ENCODE results near the gene KLHL7. TPM values are rescaled to one million over a fixed set of nuclear protein-coding genes. Genes with fewer than 3 reads are reported as not detected.
"Not testable (repeated sequence)": the region's sequence is repeated elsewhere in the genome, so short reads cannot be mapped to it uniquely, and the experiment has no call there.

The KLHL7 gene
- total RNA-seq, 1 experiment from 2014 or later = 60.7 TPM

DNA sequence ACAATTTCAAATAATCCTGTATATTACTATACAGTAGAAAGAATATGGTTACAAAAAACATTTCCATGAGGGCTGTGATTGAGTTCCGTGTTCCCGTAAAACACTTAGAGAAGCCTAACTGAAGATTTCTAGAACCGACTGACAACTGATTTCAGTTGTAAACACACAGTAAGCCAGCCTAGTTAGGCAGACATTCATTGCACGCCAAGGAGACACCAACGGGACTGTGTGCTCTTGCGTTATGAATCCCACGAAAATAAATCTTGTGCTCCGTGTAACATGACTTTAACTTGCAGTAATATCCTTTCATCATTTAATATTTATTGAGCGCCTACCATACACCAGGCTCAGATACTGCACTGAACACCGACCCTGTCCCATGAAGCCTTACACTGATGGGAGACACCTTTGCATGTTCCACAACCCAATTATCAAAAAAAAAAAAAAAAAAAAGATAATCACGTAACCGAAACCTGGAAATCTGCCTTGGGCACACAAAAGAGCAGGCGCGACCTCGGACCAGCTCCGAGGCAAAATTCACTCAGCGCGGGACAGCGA, 420 bp upstream of the KLHL7 start:
- DNase-seq (ENCODE audit: low read depth, low spot score) = peak; percentile 21
- in situ Hi-C loops (cut with HindIII; ENCODE audit: low pct_unique_long_range_greater_than_20kb, low sequenced_read_pairs) = no loop called here

DNA sequence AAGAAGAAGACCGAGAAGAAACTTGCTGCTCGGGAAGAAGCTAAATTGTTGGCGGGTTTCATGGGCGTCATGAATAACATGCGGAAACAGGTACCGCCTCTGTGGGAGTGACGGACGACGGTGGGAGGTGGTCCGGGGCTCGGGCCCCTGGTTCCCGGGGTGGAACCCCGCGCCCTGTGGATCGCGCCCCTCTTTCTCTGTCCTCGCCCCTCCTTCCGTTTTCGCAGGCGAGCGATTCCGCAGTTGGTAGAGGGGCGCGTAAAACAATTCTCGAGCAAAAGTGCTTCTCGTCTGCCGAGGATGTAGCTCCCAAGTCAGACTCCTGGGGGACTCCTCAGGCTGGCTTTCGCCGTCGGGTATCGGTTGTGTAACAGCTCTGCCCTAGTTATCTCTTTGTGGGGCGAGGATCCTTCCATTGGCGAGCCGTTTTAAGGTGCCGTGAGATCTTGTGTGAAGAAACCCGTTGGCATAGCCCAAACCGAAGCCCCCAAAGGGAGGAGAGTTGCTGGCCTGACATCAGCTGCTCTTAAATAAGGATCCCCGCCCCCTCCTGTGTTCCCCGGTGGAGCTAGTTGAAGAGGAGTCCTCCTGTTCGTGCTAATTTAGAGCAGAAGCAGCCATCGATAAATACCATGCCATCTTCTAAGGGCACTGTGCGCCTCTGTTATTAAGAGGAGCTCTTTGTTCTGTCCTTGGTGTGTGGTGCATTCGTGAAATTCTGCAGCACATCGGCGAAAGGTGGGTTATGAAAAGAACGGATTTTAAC, 655 bp downstream of the KLHL7 start:
- in situ Hi-C loops (cut with HindIII; ENCODE audit: low pct_unique_long_range_greater_than_20kb, low sequenced_read_pairs) = no loop called here

DNA sequence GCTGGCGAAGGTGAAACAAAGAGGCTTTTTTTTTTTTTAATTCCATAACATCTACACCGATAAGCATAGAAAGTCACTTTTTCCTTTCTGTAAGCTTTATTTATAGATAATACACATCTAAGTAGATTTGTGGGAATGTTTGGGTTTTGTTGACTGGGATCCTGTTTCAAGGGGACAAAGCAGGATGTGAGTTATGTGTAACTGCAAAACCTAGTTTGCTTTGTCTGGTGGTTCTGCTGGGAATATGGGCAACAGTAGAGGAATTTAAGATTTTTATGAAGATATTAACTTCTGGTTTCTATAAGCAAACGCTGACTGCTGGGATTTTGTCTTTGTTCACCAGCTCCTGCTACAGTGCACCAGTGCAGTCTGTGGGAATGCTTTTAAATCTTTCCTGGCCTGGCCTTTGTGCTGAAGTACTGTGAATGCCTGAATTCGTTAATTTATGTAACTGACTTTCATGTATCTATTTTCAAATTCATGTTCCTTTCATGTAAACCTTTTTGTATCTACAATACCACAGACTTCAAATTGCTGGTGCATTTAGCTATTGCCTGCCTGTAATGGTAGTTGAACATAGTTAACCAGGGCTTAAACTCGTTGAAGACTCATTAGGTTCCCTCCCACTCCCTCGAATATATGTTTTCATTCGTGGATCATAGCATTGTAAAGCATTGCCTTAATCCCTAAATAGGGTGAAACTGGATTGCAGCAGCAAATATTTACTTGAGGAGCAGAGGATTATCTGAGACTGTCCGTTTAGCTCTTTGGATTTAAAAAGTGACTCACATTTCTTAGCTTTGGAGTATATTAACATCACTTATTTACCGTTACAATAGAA, 1.5 kb downstream of the KLHL7 start:
- no peak for DNase-seq (ENCODE audit: low read depth, low spot score)
- in situ Hi-C loops (cut with HindIII; ENCODE audit: low pct_unique_long_range_greater_than_20kb, low sequenced_read_pairs) = no loop called here

More for the DNA sequence above, 655 bp downstream of the KLHL7 start:
- DNase-seq (ENCODE audit: low read depth, low spot score) = peak; percentile 57

DNA sequence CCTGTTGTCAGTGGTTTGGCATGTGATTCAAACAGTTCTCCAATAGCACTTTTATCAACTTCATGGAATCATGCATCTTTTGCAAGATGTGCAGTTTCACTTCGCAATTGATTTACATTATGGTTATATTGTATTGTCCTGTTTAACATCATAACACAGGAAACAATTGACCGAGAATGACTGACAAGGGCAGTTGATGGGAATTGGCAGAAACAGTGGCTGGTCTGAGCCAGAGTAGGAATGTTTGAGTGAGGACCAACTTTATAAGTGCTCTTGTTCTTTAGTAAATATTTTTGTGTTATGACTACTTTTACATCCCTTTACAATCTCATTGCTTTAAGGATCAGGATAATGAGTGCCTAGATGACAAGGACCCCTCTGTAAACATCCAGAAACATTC, 2.2 kb downstream of the KLHL7 start:
- in situ Hi-C loops (cut with HindIII; ENCODE audit: low pct_unique_long_range_greater_than_20kb, low sequenced_read_pairs) = no loop called here
- DNase-seq (ENCODE audit: low read depth, low spot score) = no peak

DNA sequence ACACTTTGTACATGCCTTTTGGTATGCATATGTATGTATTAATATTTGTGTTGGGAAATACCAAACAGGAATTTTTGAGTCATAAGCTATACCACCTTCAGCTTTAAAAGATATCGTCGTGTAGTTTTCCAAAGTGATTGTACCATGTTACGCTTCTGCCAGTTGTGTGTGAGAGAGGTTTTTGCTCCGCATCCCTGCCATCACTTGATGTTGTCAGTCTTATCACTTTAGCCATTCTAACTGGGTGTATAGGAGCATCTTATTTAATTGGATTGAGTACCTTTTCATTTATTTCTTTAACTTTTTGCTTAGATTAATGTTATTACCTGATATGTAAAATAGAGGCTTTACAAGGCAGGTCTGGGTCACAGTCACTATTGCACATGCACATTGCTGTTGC, 3.4 kb downstream of the KLHL7 start:
- in situ Hi-C loops (cut with HindIII; ENCODE audit: low pct_unique_long_range_greater_than_20kb, low sequenced_read_pairs) = no loop called here
- DNase-seq (ENCODE audit: low read depth, low spot score) = no peak

DNA sequence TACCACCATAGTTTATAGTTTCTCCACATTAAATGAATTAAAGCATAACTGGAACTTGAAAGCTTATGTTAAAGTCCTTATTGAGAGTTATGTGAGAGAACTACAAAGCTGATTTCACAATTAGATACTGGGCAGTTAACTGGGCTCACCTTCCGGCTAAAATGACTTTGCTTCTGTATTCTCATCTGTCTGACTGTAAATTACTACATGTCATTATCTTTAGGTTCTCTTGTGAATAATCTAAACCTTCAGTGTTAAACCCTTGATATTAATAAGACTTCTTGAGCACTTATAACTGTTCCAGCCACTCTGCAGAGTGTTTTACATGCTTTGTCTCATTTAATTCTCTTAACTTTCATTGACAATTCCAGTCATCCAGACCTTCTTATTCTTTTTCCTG, 3.9 kb downstream of the KLHL7 start:
- DNase-seq (ENCODE audit: low read depth, low spot score) = no peak
- in situ Hi-C loops (cut with HindIII; ENCODE audit: low pct_unique_long_range_greater_than_20kb, low sequenced_read_pairs) = no loop called here

DNA sequence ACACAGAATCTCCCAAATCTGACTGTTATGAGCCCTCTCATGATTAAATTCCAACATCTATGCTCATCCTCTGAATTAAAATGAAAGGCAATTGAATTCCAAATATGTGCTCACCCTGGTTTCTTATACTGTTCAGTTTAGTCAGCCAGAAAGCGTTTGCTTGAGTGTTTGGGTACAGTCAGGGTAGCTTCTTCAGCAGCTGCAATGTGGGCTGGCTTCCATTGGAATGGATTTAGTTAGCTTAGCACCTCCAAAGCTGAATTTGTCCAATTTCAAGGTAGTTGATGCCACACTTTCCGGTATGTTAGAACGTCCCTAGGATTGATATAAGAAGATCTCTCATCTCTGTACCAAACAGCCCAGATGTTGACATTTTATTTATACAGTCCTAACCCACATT, 9.3 kb downstream of the KLHL7 start:
- in situ Hi-C loops (cut with HindIII; ENCODE audit: low pct_unique_long_range_greater_than_20kb, low sequenced_read_pairs) = no loop called here

DNA sequence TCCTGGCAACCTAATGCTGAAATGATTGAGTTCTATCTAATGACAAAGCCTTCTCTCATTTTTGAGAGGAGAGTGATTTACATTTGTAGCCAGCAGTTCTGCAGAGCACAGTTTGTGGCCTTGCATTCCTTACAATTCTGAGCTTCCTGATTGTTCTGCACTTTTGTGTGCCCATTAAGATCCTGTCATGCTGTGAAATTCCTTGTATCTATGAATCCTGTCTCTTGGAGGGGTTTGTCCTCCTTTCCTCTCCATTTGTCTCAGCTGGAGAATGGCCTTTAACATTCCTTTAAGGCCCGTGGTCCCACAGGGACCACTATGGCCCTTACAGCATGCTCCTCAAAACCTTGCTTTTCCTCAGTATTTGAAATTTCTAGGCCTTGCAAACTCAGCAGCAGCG, 10.4 kb downstream of the KLHL7 start:
- no peak for DNase-seq (ENCODE audit: low read depth, low spot score)
- in situ Hi-C loops (cut with HindIII; ENCODE audit: low pct_unique_long_range_greater_than_20kb, low sequenced_read_pairs) = no loop called here

More for the DNA sequence above, 9.3 kb downstream of the KLHL7 start:
- no peak for DNase-seq (ENCODE audit: low read depth, low spot score)

DNA sequence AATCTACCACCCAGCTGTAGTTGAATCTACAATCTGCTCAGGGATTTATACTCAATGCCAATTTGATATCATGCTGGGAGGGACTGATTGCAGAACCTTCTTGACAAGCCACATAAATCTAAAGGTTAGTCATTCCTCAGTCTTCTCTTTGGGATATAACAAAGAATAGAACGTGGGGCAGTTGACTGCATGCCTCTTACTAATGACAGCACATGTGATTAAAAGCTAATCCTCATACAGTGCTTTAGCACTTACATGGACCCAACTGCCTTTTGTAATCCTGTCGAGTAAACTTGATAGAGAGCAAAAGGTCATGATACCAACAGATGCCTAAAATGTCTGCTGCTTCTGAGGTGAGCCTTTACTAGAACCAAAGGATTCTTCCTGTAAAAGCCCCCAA, 12.3 kb downstream of the KLHL7 start:
- in situ Hi-C loops (cut with HindIII; ENCODE audit: low pct_unique_long_range_greater_than_20kb, low sequenced_read_pairs) = no loop called here
- DNase-seq (ENCODE audit: low read depth, low spot score) = no peak

DNA sequence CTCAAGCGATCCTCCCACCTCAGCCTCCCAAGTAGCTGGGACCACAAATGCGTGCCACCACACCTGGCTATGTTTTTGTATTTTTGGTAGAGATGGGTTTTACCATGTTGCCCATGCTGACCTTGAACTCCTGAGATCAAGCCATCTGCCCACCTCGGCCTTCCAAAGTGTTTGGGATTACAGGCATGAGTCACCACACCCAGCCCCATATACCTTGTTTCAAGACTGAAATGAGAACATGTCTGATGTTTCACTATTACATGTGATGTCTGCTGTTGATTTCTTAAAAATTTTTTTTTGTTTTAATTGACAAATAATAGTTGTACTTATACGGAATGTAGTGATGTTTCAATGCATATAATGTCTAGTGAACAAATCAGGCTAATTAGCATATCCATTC, 14.5 kb downstream of the KLHL7 start:
- in situ Hi-C loops (cut with HindIII; ENCODE audit: low pct_unique_long_range_greater_than_20kb, low sequenced_read_pairs) = no loop called here
- no peak for DNase-seq (ENCODE audit: low read depth, low spot score)

DNA sequence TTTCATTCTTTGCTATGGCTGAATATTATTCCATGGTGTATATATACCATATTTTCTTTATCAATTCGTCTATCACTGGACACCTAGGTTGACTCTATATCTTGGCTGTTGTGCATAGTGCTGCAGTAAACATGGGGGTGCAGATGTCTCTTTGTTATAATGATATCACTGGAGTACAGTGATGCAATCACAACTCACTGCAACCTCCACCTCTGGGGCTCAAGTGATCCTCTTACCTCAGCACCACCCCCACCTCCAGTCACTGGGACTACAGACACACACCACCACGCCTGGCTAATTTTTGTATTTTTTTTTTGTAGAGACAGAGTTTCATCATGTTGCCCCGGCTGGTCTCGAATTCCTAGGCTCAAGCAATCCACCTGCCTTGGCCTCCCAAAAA, 15.6 kb downstream of the KLHL7 start:
- in situ Hi-C loops (cut with HindIII; ENCODE audit: low pct_unique_long_range_greater_than_20kb, low sequenced_read_pairs) = no loop called here
- DNase-seq (ENCODE audit: low read depth, low spot score) = no peak

DNA sequence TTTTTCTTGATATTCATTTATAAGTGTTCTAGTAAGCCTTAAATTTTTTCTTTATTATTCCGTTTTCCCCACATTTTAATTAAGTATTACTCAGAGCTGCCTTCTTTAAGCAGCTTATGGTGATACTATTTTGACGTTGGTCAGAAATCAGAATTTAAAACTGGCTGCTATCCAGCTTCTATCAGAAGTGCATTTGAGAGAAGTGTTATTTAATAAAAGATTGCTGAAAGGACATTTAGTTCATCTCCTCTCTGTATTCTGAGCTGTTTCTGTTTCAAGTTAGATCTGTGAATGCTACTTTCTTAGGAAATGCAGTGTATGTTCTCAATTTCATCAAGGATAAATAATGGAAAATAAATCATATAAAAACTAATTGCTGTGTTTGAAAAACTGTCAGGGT, 17.4 kb downstream of the KLHL7 start:
- no peak for DNase-seq (ENCODE audit: low read depth, low spot score)
- in situ Hi-C loops (cut with HindIII; ENCODE audit: low pct_unique_long_range_greater_than_20kb, low sequenced_read_pairs) = no loop called here

DNA sequence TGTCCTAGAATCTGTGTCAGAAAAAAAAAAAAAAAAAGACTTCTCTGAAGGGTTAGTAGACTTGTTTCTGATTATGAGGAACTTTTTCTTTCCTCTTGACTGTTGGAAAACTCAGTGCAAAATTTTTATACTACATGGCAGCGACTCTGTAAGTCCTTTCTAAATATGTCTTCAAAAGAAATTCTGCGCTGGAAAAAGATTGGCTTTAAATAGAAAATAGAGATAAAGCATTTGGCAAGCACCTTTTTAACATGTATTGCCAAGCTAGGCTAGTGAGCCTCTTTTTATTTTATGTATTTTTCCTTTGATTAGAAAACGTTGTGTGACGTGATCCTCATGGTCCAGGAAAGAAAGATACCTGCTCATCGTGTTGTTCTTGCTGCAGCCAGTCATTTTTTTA, 17.9 kb downstream of the KLHL7 start:
- DNase-seq (ENCODE audit: low read depth, low spot score) = no peak
- in situ Hi-C loops (cut with HindIII; ENCODE audit: low pct_unique_long_range_greater_than_20kb, low sequenced_read_pairs) = no loop called here

DNA sequence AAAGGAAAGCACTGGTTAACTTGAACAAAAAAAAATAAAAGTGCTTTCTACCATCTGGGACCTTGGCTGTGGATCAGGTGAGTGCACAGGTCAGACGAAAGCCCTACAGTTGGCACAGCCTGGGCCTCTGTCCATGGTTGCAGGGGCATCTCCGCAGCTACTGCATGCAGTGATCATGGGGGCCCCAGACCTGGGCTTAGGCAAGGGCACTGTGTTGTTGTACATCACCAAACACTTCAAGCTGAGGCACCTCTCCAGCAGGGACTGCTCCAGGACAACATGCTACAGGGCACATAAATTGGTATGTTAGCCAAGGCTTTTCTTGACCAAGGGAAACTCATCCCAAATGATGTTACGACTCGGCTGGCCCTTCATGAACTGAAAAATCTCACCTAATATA, 23.5 kb downstream of the KLHL7 start:
- in situ Hi-C loops (cut with HindIII; ENCODE audit: low pct_unique_long_range_greater_than_20kb, low sequenced_read_pairs) = no loop called here
- no peak for DNase-seq (ENCODE audit: low read depth, low spot score)

DNA sequence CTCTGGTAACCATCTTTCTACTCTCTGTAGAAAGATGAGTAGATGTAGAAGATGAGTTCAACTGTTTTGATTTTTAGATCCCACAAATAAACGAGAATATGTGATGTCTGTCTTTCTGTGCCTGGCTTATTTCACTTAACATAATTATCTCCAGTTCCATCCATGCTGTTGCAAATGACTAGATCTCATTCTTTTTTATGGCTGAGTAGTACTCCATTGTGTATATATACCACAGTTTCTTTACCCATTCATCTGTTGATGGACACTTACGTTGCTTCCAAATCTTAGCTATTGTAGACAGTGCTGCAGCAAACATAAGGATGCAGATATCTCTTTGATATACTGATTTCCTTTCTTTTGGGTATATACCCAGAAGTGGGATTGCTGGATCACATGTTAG, 26.2 kb downstream of the KLHL7 start:
- DNase-seq (ENCODE audit: low read depth, low spot score); in situ Hi-C loops (cut with HindIII; ENCODE audit: low pct_unique_long_range_greater_than_20kb, low sequenced_read_pairs): not testable (repeated sequence)

DNA sequence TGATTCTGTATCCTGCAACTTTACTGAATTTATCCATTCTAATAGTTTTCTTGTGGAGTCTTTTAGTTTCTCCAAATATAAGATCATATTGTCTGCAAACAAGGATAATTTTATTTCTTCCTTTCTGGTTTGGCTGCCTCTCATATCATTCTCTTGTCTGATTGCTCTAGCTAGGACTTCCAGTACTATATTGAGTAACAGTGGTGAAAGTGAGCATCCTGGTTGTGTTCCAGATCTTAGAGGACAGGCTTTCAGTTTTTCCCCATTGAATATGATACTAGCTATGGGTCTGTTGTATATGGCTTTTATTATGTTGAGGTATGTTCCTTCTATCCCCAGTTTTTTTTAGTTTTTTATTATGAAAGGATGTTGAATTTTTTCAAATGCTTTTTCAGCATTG, 28.2 kb downstream of the KLHL7 start:
- no peak for DNase-seq (ENCODE audit: low read depth, low spot score)
- in situ Hi-C loops (cut with HindIII; ENCODE audit: low pct_unique_long_range_greater_than_20kb, low sequenced_read_pairs) = no loop called here

DNA sequence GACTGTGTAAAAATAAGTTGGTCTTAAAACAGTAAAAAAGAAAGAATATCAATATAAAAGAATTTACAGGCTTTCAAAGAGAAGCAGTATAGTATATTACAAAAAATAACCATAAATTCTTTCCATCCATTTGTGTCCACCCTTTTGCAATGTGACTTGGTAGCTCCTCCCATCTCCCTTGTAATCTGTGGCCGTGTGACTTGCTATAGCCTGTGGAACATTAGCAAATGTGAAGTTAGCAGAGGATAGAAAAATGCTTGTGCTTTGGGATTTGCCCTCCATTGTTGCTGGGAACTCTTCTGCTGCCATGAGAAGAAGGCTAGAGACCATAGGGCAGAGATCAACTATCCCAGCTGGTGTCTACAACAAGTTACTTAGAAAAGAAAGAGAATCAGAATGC, 30.2 kb downstream of the KLHL7 start:
- in situ Hi-C loops (cut with HindIII; ENCODE audit: low pct_unique_long_range_greater_than_20kb, low sequenced_read_pairs) = no loop called here
- DNase-seq (ENCODE audit: low read depth, low spot score) = peak; percentile 14

DNA sequence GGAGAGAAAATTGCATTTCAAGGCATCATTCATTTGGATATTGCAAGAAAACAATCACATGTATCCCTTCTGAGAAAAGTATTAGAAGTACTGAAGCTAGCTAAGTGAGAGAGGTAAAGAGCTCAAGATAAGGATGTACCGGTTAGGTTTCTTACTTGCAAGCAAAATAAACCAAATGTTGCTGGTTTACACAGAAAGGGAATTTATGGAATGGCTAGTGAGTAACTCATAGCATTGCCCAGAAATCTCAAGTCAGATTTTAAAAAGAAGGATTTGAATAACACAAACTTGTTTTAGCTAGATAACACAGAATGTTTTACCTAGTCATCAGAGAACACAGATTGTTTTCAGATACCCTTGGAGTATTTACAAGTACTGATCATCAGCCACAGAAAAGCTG, 30.6 kb downstream of the KLHL7 start:
- DNase-seq (ENCODE audit: low read depth, low spot score) = no peak
- in situ Hi-C loops (cut with HindIII; ENCODE audit: low pct_unique_long_range_greater_than_20kb, low sequenced_read_pairs) = no loop called here

DNA sequence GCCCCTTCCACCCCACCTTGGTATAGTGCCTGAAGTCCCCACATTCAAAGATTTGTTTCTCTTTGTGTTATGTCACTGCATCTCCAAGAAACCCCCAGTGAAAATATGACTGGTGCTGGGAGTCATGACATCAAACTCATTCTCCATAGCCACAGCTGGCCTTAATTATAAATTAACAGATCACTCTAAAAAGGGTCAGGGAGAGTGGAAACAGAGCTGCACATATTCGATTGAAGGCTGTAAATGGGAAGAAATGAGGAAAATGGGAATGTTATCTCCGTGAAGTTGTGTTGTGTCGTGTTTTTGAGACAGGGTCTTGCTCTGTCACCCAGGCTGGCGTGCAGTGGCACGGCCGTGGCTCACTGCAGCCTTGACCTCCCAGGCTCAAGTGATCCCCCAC, 52.1 kb downstream of the KLHL7 start:
- in situ Hi-C loops (cut with HindIII; ENCODE audit: low pct_unique_long_range_greater_than_20kb, low sequenced_read_pairs) = no loop called here
- DNase-seq (ENCODE audit: low read depth, low spot score) = no peak
